Muscle of leg (tissue), 16 donors: Measurements from ENCODE around the gene SMARCC2. TPM values are rescaled to one million over a fixed set of nuclear protein-coding genes. Genes with fewer than 3 reads are reported as not detected.

Experiments
- DNase-seq: peaks from one replicate; pipeline ENCODE4 v3.0.0; 2013
- H3K27ac ChIP-seq: one replicate; pipeline ENCODE4 v1.5.1; 2013; ENCODE audit warnings: mild to moderate bottlenecking, low read length, control low read depth
- H3K27me3 ChIP-seq: one replicate; pipeline ENCODE4 v1.6.1; 2013; ENCODE audit warnings: low read length; ENCODE audit not compliant: control insufficient read depth, insufficient read depth
- H3K36me3 ChIP-seq: one replicate; pipeline ENCODE4 v1.6.1; 2013; ENCODE audit warnings: low read length; ENCODE audit not compliant: control insufficient read depth, insufficient read depth
- H3K4me1 ChIP-seq: one replicate; pipeline ENCODE4 v1.6.1; 2013; ENCODE audit warnings: low read length; ENCODE audit not compliant: control insufficient read depth, insufficient read depth
- H3K4me3 ChIP-seq: one replicate; pipeline ENCODE4 v1.5.1; 2013; ENCODE audit warnings: low read length, control low read depth
- H3K9me3 ChIP-seq: replicated peaks from 2 replicates; pipeline ENCODE4 v1.6.1; 2013; ENCODE audit warnings: low read depth, low read length; ENCODE audit not compliant: control insufficient read depth
- WGBS: methylation state at CpG from one replicate; pipeline ENCODE4 v1.1.5; 2013; ENCODE audit warnings: missing lambda C conversion rate; ENCODE audit not compliant: insufficient coverage; 5-methylcytosine and 5-hydroxymethylcytosine counted together
- long read RNA-seq, 11 donors: transcript quantifications; one replicate each; lab custom pipeline, GENCODE V29; 2026
- polyA plus RNA-seq, 8 donors: library from polyadenylated mRNA; unstranded; fragments of 120-200 nt; gene quantifications; one replicate each; pipeline versions ENCODE4 v1.2.1 to v1.2.3, GENCODE V29; 2013; ENCODE audit warnings: inconsistent platforms in 1 of 8, low replicate concordance in 1 of 8; ENCODE audit not compliant: insufficient read length in 8 of 8, insufficient read depth in 1 of 8
- total RNA-seq: library from RNA; stranded (reverse); fragments of 120-200 nt; gene quantifications from one replicate; pipeline ENCODE4 v1.2.4, GENCODE V29; 2013

SMARCC2 gene
- 46.8 TPM for total RNA-seq
- 10 to 100 TPM; 53.3 to 71.7 (median 55.9) TPM for polyA plus RNA-seq
- long read RNA-seq, donor 1, partial matches to known transcripts: 0 of 1 reads
- long read RNA-seq, donor 1, other reads (novel, unspliced or antisense): 0 of 1 reads
- long read RNA-seq, donor 2: 0 reads
- long read RNA-seq, donor 3, full-length matches to known transcripts: 1 of 6 reads
- long read RNA-seq, donor 3, partial matches to known transcripts: 5 of 6 reads
- long read RNA-seq, donor 3, other reads (novel, unspliced or antisense): 0 of 6 reads
- long read RNA-seq, donor 4: 0 reads
- long read RNA-seq, donor 5, partial matches to known transcripts: 17 of 18 reads
- long read RNA-seq, donor 5, other reads (novel, unspliced or antisense): 0 of 18 reads
- long read RNA-seq, donor 6, partial matches to known transcripts: 24 of 26 reads
- long read RNA-seq, donor 6, other reads (novel, unspliced or antisense): 0 of 26 reads
- long read RNA-seq, donor 7, partial matches to known transcripts: 12 of 13 reads
- long read RNA-seq, donor 7, other reads (novel, unspliced or antisense): 0 of 13 reads
- long read RNA-seq, donor 8: 0 reads
- long read RNA-seq, donor 9, partial matches to known transcripts: 0 of 1 reads
- long read RNA-seq, donor 9, other reads (novel, unspliced or antisense): 0 of 1 reads
- long read RNA-seq, donor 10, partial matches to known transcripts: 6 of 7 reads
- long read RNA-seq, donor 10, other reads (novel, unspliced or antisense): 0 of 7 reads
- long read RNA-seq, donor 11, partial matches to known transcripts: 5 of 7 reads
- long read RNA-seq, donor 11, other reads (novel, unspliced or antisense): 0 of 7 reads

DNA sequence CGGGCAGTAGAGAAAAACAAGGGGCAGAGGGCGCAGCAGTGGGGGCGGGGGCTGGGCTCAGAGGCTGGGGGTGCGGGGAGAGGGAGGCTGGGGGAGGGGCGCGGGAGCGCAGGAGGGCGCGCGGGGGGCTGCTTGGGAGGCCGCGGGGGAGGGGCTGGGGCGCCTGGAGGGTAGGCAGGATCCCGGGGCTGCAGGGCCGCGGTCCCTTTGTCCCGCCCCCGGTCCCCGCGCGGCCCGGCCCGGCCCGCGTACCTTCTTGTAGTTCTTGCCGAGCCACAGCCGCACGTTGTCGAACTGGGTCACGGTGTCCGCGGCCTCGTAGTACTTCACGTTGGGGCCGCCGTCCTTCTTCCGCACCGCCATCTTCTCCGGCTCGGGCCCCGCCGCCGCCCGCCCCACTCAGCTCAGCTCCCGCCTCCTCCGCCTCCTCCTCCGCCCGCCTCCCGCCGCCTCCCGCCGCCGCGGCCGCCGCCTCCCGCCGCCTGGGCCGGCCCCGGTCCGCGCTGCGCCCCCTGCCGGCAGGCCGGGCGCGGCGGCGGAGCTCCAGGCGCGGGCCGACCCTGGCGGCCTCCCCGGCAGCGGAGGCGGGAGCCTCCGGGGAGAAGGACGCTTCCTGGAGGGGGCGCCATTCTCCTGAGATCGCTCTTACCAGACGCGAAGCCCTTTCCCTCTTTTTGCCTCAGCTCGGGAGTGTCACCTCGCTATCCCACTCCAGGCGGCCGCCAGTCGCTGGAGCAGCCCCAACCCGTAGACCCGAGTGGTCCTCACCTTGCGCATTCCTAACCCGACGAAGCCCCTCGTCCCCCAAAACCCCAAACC lies at the start of gene SMARCC2:
Gene SMARCC2 (minus strand): TSS at position 385 of the 819 bp plus-strand sequence. CDS start 22 bp downstream, at position 363.
- Histone ChIP-seq H3K36me3 (peaks cover 26% of the 10 kb centered on the region), H3K4me1 (peaks cover 20% of the 10 kb centered on the region), H3K4me3 (peak within 1 kb of the TSS; percentile 80), H3K27me3 (no peaks in the 10 kb centered on the region), H3K27ac (peak within 1 kb of the TSS; percentile 96), H3K9me3 (no peaks in the 10 kb centered on the region)
- WGBS: 0% methylated on average over 71 of the region's 93 CpGs
- peak; percentile 93 for DNase-seq

DNA sequence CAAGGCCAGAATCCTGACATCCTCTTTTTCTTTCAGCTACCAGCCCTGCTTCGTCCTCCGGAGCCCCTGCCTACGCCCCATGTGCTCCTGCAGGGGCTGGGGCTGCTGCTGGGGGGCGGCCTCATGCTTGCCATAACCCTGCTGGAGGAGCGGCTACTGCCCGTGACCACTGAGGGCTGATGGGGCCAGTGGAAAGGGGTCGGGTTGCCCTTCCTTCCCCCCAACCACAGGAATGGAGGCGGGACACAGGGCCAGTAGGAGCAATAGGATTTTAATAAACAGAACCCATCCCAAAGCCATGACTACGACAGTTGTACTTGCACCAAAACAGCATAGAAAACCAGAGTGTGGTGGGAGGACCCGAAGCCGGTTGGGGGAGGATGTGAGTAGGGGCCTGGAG lies 48.3 kb upstream of the SMARCC2 start:
- DNase-seq: no peak
- WGBS: 64% methylated on average over 6 of the region's 11 CpGs
- no peaks in the 10 kb centered on the region for H3K4me1 ChIP-seq
- H3K36me3 ChIP-seq: peaks cover 55% of the 10 kb centered on the region
- H3K27ac ChIP-seq: no peak overlapping the region
- H3K9me3 ChIP-seq: no peaks in the 10 kb centered on the region
- H3K27me3 ChIP-seq: no peaks in the 10 kb centered on the region
- no peak overlapping the region for H3K4me3 ChIP-seq

GRCh38 chr12:56236985-56237384 lies 47.7 kb upstream of the SMARCC2 start:
- DNase-seq: no peak
- Histone ChIP-seq H3K4me3 (no peak overlapping the region), H3K36me3 (peaks cover 49% of the 10 kb centered on the region), H3K27ac (no peak overlapping the region), H3K9me3 (no peaks in the 10 kb centered on the region), H3K27me3 (no peaks in the 10 kb centered on the region), H3K4me1 (no peaks in the 10 kb centered on the region)
- WGBS: 66% methylated on average over 3 of the region's 5 CpGs

GRCh38 chr12:56236091-56236490 lies 46.8 kb upstream of the SMARCC2 start:
- 90% methylated on average over 6 of the region's 6 CpGs for WGBS
- H3K27ac ChIP-seq: no peak overlapping the region

DNA sequence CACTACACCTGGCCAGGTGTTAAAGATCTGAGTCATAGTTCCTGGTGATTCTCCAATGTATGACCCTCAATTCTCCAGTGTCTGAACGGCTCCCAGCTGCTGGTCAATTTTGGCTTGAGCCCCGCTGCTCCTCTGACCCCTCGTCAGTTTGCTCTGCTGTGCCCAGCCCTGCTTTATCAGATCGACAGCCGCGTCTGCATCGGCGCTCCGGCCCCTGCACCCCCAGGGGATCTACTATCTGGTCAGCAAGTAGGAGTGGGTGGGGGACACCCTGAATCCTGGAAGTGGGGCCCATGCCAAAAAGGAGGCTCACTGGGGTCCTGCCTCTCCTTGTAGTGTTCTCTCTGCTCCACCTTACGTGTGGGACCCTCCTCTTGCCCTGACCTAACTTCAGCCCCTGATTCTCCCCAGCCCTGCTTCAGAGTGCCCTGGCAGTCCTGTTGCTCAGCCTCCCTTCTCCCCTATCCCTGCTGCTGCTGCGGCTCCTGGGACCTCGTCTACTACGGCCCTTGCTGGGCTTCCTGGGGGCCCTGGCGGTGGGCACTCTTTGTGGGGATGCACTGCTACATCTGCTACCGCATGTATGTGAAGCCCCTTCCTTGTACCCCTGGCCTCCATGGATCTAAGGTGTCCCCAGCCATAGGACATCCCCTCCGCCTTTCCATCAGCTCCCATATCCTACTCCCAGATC lies 45.6 kb upstream of the SMARCC2 start:
- H3K27ac ChIP-seq: no peak overlapping the region
- WGBS: 69% methylated on average over 9 of the region's 16 CpGs
- no peaks in the 10 kb centered on the region for H3K9me3 ChIP-seq
- no peak for DNase-seq
- H3K4me3 ChIP-seq: no peak overlapping the region
- H3K27me3 ChIP-seq: no peaks in the 10 kb centered on the region
- H3K36me3 ChIP-seq: peaks cover 28% of the 10 kb centered on the region
- no peaks in the 10 kb centered on the region for H3K4me1 ChIP-seq

More at GRCh38 chr12:56236091-56236490, 46.8 kb upstream of the SMARCC2 start:
- no peaks in the 10 kb centered on the region for H3K27me3 ChIP-seq
- peaks cover 40% of the 10 kb centered on the region for H3K36me3 ChIP-seq
- no peaks in the 10 kb centered on the region for H3K4me1 ChIP-seq
- no peak overlapping the region for H3K4me3 ChIP-seq
- no peaks in the 10 kb centered on the region for H3K9me3 ChIP-seq
- no peak for DNase-seq

DNA sequence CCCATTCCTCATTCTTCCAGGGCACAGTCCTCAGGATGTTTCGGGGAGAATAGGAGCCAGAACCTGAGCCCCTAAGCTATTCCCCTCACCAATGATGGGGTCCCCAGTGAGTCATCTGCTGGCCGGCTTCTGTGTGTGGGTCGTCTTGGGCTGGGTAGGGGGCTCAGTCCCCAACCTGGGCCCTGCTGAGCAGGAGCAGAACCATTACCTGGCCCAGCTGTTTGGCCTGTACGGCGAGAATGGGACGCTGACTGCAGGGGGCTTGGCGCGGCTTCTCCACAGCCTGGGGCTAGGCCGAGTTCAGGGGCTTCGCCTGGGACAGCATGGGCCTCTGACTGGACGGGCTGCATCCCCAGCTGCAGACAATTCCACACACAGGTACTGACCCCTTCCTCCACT lies 41.9 kb upstream of the SMARCC2 start:
- DNase-seq: no peak
- WGBS: 72% methylated on average over 10 of the region's 11 CpGs
- Histone ChIP-seq H3K27ac (no peak overlapping the region), H3K9me3 (no peaks in the 10 kb centered on the region), H3K4me1 (no peaks in the 10 kb centered on the region), H3K27me3 (no peaks in the 10 kb centered on the region), H3K36me3 (peaks cover 10% of the 10 kb centered on the region), H3K4me3 (no peak overlapping the region)

DNA sequence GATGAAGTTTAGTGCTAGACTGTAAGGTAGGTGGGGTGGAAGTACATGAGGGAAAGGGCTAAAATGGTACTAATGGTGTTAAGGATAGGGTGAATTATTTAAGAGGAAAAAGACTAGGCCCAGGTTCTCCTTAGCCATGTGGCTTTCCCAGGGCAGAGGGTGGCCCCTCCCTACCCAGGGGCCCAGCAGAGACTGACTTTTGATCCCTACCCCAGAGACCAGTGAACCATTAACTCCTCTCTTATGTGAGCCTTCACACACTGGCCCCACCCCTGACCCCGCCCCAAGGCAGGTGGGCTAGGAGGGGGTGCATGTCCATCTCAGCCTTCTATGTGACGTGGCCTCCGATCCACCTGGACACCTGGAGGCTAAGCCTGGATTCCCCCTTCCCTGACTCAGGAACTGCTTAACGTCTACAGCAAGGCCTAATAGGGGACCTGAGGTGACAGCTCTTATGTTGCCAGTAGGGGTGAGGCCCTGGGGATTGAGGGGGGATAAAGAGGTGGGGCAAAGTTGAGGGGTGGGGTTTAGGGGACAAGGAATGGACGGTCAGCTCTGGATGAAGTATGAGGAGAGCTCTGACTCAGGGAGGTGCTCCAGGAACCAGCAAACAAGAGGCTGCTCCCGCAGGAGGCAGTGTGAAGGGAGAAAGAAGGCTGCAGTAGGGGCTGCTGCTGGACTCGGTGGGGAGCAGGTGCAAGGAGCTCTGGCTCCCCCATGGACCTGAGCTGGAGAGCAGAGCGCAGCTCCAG lies 41.3 kb upstream of the SMARCC2 start:
- WGBS: 46% methylated on average over 5 of the region's 8 CpGs

DNA sequence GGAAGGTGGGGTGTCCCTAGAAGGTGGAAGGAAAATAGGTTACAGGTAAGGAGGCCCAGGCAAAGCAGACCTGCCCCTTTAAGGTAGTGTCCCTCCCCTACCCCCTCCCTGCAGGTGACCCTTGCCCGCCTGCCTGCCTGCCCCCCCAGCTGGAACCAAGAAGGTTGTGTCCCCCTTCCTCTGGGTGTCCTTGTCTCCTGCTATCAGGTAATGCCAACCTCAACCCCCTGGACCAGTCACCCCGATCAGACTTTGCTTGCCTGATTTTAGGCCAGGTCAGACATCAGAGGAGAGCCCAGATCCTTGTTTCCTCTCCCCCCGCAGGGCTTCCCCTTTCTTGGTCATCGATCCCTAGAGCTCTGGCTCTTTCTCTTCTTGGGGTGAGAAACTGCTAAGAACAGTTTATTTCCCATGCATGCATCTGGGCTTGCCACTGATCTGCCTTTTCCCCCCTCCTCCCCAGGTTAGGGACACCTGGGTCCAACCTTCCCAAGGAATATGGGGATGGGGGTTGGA lies 40.7 kb upstream of the SMARCC2 start, which contains the start of gene SLC39A5:
Gene SLC39A5 (plus strand): TSS at position 136 of the 516 bp plus-strand sequence. CDS start 1,224 bp downstream, outside the sequence.
- Histone ChIP-seq H3K27me3 (no peaks in the 10 kb centered on the region), H3K36me3 (peaks cover 6% of the 10 kb centered on the region)
- WGBS: 71% methylated on average over 3 of the region's 4 CpGs

More for the DNA sequence above, 41.3 kb upstream of the SMARCC2 start:
- no peak for DNase-seq
- Histone ChIP-seq H3K36me3 (peaks cover 6% of the 10 kb centered on the region), H3K27me3 (no peaks in the 10 kb centered on the region), H3K4me3 (no peak overlapping the region), H3K4me1 (no peaks in the 10 kb centered on the region), H3K27ac (no peak overlapping the region), H3K9me3 (no peaks in the 10 kb centered on the region)

More for the DNA sequence above, 40.7 kb upstream of the SMARCC2 start, which contains the start of gene SLC39A5:
- DNase-seq: no peak
- no peaks in the 10 kb centered on the region for H3K9me3 ChIP-seq
- H3K4me1 ChIP-seq: peaks cover 3% of the 10 kb centered on the region
- H3K27ac ChIP-seq: no peak within 1 kb of the TSS
- no peak within 1 kb of the TSS for H3K4me3 ChIP-seq
